SK-N-SH treated with all-trans-retinoic acid at 6 μM for 48 hours (cell line): Measurements from ENCODE around the gene LMBR1.

ENCODE experiments used
- ARNTL ChIP-seq: fragments of 450-650 bp; formaldehyde crosslinking; IDR thresholded peaks from 2 replicates; pipeline ENCODE4 v1.5.0; 2020; ENCODE audit warnings: low read depth, mild to moderate bottlenecking, moderate library complexity, borderline replicate concordance
- BACH2 ChIP-seq: fragments of 250-450 bp; sonication (Bioruptor Pico); IDR thresholded peaks from 2 replicates; pipeline ENCODE4 v1.9.0; 2021; ENCODE audit warnings: mild to moderate bottlenecking, borderline replicate concordance
- ISL1 ChIP-seq: fragments of 250-450 bp; sonication (Bioruptor Pico); IDR thresholded peaks from 2 replicates; pipeline ENCODE4 v2.1.2; 2022; ENCODE audit warnings: mild to moderate bottlenecking, moderate library complexity
- OSR1 ChIP-seq: fragments of 250-450 bp; sonication (Bioruptor Pico); IDR thresholded peaks from 2 replicates; pipeline ENCODE4 v1.8.0; 2022; ENCODE audit warnings: moderate library complexity, mild to moderate bottlenecking, inconsistent platforms
- PPARA ChIP-seq: fragments of 250-450 bp; sonication (Bioruptor Pico); IDR thresholded peaks from 2 replicates; pipeline ENCODE4 v1.5.0; 2020; ENCODE audit warnings: mild to moderate bottlenecking, borderline replicate concordance
- RARB ChIP-seq: fragments of 250-450 bp; sonication (Bioruptor Pico); IDR thresholded peaks from 2 replicates; pipeline ENCODE4 v1.8.0; 2021; ENCODE audit warnings: mild to moderate bottlenecking, moderate library complexity
- ZC3H10 ChIP-seq: fragments of 250-450 bp; sonication (Bioruptor Pico); IDR thresholded peaks from 2 replicates; pipeline ENCODE4 v1.5.1; 2021; ENCODE audit warnings: mild to moderate bottlenecking, moderate library complexity
- ZFP3 ChIP-seq: fragments of 250-450 bp; sonication (Bioruptor Pico); IDR thresholded peaks from 2 replicates; pipeline ENCODE4 v1.5.0; 2020; ENCODE audit warnings: mild to moderate bottlenecking, moderate library complexity
- TF ChIP-seq, protein P1 (sequence below): fragments of 250-450 bp; sonication (Bioruptor Pico); IDR thresholded peaks from 2 replicates; pipeline ENCODE4 v1.5.1; 2020; ENCODE audit warnings: low read depth, mild to moderate bottlenecking, moderate library complexity
- TF ChIP-seq, protein P2 (sequence below): fragments of 250-450 bp; sonication (Bioruptor Pico); IDR thresholded peaks from 2 replicates; pipeline ENCODE4 v1.8.0; 2020; ENCODE audit warnings: mild to moderate bottlenecking, moderate library complexity, borderline replicate concordance
- TF ChIP-seq, protein P3 (sequence below): fragments of 250-450 bp; sonication (Bioruptor Pico); IDR thresholded peaks from 2 replicates; pipeline ENCODE4 v1.8.0; 2021; ENCODE audit warnings: low read depth, mild to moderate bottlenecking, moderate library complexity, borderline replicate concordance
- TF ChIP-seq, protein P4 (sequence below): fragments of 250-450 bp; sonication (Bioruptor Pico); IDR thresholded peaks from 2 replicates; pipeline ENCODE4 v1.5.1; 2021; ENCODE audit warnings: mild to moderate bottlenecking, moderate library complexity

DNA sequence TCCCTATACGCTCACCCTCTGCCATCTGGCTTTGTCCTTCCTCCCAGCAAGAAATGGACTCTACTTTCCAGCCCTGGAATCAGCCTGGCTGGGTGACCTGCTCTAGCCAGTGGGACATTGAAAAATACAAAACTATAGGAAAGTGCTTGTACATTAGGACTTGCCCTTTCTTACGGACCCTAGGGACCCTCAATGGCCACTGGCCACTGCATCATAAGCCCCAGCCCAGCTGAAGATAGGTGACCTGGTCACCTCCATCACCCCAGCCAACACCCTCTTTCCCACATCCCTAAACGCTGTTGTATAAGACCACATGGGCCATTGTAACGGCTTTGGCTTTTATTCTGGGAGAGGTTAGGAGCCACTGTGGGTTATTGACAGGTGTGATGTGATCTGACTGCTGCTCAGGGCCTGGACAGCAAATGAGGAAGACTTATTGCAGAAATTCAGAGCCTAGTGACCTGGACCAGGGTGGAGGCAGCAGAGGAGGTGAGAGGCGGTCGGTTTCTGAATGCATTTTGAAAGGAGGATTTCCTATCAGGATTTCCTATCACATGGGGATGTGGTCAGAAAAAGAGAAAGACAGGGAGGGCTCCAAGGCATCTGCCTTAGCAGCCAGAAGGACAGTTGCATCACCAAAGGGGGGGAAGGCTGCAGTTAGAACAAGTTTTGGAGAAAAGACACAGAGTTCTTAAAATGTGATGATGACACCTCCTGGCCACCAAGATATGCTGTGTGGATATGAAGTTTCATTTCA, 2.2 kb upstream of the LMBR1 start:
- no peak for TF ChIP-seq ZC3H10 (CRISPR knock-in tag)
- TF ChIP-seq RARB (CRISPR knock-in tag): no peak
- TF ChIP-seq, protein P1, sequence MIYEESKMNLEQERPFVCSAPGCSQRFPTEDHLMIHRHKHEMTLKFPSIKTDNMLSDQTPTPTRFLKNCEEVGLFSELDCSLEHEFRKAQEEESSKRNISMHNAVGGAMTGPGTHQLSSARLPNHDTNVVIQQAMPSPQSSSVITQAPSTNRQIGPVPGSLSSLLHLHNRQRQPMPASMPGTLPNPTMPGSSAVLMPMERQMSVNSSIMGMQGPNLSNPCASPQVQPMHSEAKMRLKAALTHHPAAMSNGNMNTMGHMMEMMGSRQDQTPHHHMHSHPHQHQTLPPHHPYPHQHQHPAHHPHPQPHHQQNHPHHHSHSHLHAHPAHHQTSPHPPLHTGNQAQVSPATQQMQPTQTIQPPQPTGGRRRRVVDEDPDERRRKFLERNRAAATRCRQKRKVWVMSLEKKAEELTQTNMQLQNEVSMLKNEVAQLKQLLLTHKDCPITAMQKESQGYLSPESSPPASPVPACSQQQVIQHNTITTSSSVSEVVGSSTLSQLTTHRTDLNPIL (CRISPR knock-in tag): no peak
- no peak for TF ChIP-seq BACH2 (CRISPR knock-in tag)
- TF ChIP-seq, protein P2, sequence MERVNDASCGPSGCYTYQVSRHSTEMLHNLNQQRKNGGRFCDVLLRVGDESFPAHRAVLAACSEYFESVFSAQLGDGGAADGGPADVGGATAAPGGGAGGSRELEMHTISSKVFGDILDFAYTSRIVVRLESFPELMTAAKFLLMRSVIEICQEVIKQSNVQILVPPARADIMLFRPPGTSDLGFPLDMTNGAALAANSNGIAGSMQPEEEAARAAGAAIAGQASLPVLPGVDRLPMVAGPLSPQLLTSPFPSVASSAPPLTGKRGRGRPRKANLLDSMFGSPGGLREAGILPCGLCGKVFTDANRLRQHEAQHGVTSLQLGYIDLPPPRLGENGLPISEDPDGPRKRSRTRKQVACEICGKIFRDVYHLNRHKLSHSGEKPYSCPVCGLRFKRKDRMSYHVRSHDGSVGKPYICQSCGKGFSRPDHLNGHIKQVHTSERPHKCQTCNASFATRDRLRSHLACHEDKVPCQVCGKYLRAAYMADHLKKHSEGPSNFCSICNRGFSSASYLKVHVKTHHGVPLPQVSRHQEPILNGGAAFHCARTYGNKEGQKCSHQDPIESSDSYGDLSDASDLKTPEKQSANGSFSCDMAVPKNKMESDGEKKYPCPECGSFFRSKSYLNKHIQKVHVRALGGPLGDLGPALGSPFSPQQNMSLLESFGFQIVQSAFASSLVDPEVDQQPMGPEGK (CRISPR knock-in tag): no peak
- no peak for TF ChIP-seq PPARA (CRISPR knock-in tag)
- TF ChIP-seq OSR1: no peak
- TF ChIP-seq ISL1 (CRISPR knock-in tag): no peak
- no peak for TF ChIP-seq ARNTL (CRISPR knock-in tag)
- TF ChIP-seq, protein P3, sequence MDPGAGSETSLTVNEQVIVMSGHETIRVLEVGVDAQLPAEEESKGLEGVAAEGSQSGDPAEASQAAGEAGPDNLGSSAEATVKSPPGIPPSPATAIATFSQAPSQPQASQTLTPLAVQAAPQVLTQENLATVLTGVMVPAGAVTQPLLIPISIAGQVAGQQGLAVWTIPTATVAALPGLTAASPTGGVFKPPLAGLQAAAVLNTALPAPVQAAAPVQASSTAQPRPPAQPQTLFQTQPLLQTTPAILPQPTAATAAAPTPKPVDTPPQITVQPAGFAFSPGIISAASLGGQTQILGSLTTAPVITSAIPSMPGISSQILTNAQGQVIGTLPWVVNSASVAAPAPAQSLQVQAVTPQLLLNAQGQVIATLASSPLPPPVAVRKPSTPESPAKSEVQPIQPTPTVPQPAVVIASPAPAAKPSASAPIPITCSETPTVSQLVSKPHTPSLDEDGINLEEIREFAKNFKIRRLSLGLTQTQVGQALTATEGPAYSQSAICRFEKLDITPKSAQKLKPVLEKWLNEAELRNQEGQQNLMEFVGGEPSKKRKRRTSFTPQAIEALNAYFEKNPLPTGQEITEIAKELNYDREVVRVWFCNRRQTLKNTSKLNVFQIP: no peak
- no peak for TF ChIP-seq ZFP3 (CRISPR knock-in tag)
- TF ChIP-seq, protein P4, sequence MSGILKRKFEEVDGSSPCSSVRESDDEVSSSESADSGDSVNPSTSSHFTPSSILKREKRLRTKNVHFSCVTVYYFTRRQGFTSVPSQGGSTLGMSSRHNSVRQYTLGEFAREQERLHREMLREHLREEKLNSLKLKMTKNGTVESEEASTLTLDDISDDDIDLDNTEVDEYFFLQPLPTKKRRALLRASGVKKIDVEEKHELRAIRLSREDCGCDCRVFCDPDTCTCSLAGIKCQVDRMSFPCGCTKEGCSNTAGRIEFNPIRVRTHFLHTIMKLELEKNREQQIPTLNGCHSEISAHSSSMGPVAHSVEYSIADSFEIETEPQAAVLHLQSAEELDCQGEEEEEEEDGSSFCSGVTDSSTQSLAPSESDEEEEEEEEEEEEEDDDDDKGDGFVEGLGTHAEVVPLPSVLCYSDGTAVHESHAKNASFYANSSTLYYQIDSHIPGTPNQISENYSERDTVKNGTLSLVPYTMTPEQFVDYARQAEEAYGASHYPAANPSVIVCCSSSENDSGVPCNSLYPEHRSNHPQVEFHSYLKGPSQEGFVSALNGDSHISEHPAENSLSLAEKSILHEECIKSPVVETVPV (CRISPR knock-in tag): no peak
